ENCODE measurements around the gene DCAF16. TPM values are rescaled to one million over a fixed set of nuclear protein-coding genes. Genes with fewer than 3 reads are reported as not detected.

The DCAF16 gene
- polyA plus RNA-seq, 1 donor (not counting 4 experiments of a cell fraction or from before 2014, with no cell fraction given): 16.2 TPM

DNA sequence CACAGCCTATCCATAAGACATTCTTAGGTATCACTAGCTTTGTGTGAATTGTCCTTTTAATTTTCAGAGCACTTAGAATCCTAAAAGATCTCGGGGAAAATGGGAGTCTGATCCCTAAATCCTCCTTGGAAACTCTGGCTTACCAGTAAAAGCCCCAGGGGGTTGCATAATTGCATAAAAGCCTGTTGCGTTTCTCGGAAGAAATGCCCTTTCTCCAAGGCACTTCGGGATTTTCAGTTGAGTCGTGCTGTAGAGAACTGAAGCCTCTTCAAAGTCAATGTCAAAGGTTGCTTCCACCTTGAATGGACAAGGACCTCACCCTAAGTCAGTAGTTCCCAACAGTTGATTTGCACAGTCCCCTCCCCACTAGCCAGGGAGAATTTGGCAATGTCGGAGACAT lies 49.9 kb downstream of the DCAF16 start:
- H3K79me2 ChIP-seq (ENCODE audit: control insufficient read depth, insufficient read depth, low read length): no peaks in the 10 kb centered on the region
- H3K4me1 ChIP-seq (ENCODE audit: control insufficient read depth, extremely low read depth, insufficient read depth, low read length): no peaks in the 10 kb centered on the region
- H3K27ac ChIP-seq (ENCODE audit: control insufficient read depth, insufficient read depth, low read length): no peak overlapping the region
- H3K9me3 ChIP-seq (ENCODE audit: control insufficient read depth, low read depth, low read length): no peaks in the 10 kb centered on the region
- no peaks in the 10 kb centered on the region for H3K9me1 ChIP-seq (ENCODE audit: control insufficient read depth, extremely low read depth, insufficient read depth, low read length)
- TF ChIP-seq, protein P1, sequence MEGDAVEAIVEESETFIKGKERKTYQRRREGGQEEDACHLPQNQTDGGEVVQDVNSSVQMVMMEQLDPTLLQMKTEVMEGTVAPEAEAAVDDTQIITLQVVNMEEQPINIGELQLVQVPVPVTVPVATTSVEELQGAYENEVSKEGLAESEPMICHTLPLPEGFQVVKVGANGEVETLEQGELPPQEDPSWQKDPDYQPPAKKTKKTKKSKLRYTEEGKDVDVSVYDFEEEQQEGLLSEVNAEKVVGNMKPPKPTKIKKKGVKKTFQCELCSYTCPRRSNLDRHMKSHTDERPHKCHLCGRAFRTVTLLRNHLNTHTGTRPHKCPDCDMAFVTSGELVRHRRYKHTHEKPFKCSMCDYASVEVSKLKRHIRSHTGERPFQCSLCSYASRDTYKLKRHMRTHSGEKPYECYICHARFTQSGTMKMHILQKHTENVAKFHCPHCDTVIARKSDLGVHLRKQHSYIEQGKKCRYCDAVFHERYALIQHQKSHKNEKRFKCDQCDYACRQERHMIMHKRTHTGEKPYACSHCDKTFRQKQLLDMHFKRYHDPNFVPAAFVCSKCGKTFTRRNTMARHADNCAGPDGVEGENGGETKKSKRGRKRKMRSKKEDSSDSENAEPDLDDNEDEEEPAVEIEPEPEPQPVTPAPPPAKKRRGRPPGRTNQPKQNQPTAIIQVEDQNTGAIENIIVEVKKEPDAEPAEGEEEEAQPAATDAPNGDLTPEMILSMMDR (optimal IDR thresholded peaks at IDR 0.05 in 1 of 3, IDR thresholded peaks at IDR 0.05 in 1 of 3, conservative IDR thresholded peaks at IDR 0.05 in 1 of 3; ENCODE audit: extremely low read depth in 1 of 3, insufficient read depth in 2 of 3, low read length in 3 of 3): no peak
- no peak for TF ChIP-seq EZH2 (IDR thresholded peaks at IDR 0.05; ENCODE audit: low read length)
- DNase-seq (ENCODE audit: low read depth, low spot score) (no peak), FAIRE-seq (no peak)
- no peaks in the 10 kb centered on the region for H3K27me3 ChIP-seq (ENCODE audit: control insufficient read depth, extremely low read depth, insufficient read depth, low read length)
- H3K4me2 ChIP-seq (ENCODE audit: control insufficient read depth, extremely low read depth, insufficient read depth, low read depth, low read length): no peak overlapping the region
- no peak overlapping the region for H3K9ac ChIP-seq (ENCODE audit: control insufficient read depth, extremely low read depth, insufficient read depth, low read length)
- no peak overlapping the region for H3K4me3 ChIP-seq (ENCODE audit: control insufficient read depth in 2 of 3, extremely low read depth in 1 of 3, insufficient read depth in 2 of 3, low read depth in 1 of 3, low read length in 3 of 3)
- no peaks in the 10 kb centered on the region for H4K20me1 ChIP-seq (ENCODE audit: control insufficient read depth, extremely low read depth, insufficient read depth, low read length)
- H3K36me3 ChIP-seq (ENCODE audit: control insufficient read depth in 2 of 2, extremely low read depth in 1 of 2, insufficient read depth in 2 of 2, low read length in 2 of 2): no peaks in the 10 kb centered on the region
- H2AFZ ChIP-seq (ENCODE audit: control insufficient read depth, low read length): no peak overlapping the region
- dilution Hi-C loops (cut with MboI; ENCODE audit: extremely low pct_ligation_motif_present, low sequenced_read_pairs): no loop called here

DNA sequence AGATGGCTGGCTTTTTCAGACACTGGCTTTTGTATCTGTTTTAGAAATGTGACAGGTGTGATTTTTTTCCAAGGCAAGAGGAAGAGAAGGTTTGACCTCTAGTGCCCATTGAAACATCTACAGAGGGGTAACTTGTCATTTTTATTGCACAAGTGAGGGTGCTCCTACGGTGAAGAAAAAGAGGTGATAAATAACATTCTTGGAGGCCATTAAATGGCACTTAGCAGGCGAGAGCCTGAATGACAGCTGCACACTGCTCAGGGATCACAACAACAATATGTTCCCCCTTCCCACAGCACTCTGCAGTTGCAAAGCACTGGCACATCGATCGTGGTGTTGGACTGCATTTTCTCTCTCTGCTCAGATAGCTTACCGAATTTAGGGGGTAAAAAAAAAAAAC lies 52.1 kb downstream of the DCAF16 start:
- FAIRE-seq (no peak), DNase-seq (ENCODE audit: low read depth, low spot score) (no peak)
- Histone ChIP-seq H3K27me3 (ENCODE audit: control insufficient read depth, extremely low read depth, insufficient read depth, low read length) (no peaks in the 10 kb centered on the region), H4K20me1 (ENCODE audit: control insufficient read depth, extremely low read depth, insufficient read depth, low read length) (no peaks in the 10 kb centered on the region), H3K4me2 (ENCODE audit: control insufficient read depth, extremely low read depth, insufficient read depth, low read depth, low read length) (no peak overlapping the region), H3K9me1 (ENCODE audit: control insufficient read depth, extremely low read depth, insufficient read depth, low read length) (no peaks in the 10 kb centered on the region), H3K9me3 (ENCODE audit: control insufficient read depth, low read depth, low read length) (no peaks in the 10 kb centered on the region), H3K4me1 (ENCODE audit: control insufficient read depth, extremely low read depth, insufficient read depth, low read length) (no peaks in the 10 kb centered on the region), H3K79me2 (ENCODE audit: control insufficient read depth, insufficient read depth, low read length) (no peaks in the 10 kb centered on the region), H2AFZ (ENCODE audit: control insufficient read depth, low read length) (no peak overlapping the region), H3K9ac (ENCODE audit: control insufficient read depth, extremely low read depth, insufficient read depth, low read length) (no peak overlapping the region), H3K4me3 (ENCODE audit: control insufficient read depth in 2 of 3, extremely low read depth in 1 of 3, insufficient read depth in 2 of 3, low read depth in 1 of 3, low read length in 3 of 3) (no peak overlapping the region), H3K27ac (ENCODE audit: control insufficient read depth, insufficient read depth, low read length) (no peak overlapping the region), H3K36me3 (ENCODE audit: control insufficient read depth in 2 of 2, extremely low read depth in 1 of 2, insufficient read depth in 2 of 2, low read length in 2 of 2) (no peaks in the 10 kb centered on the region)
- dilution Hi-C loops (cut with MboI; ENCODE audit: extremely low pct_ligation_motif_present, low sequenced_read_pairs): no loop called here
- no peak for TF ChIP-seq EZH2 (IDR thresholded peaks at IDR 0.05; ENCODE audit: low read length)

- DNase-seq (ENCODE audit: low read depth, low spot score): no peak
- dilution Hi-C loops (cut with MboI; ENCODE audit: extremely low pct_ligation_motif_present, low sequenced_read_pairs): no loop called here
- no peak for TF ChIP-seq EZH2 (IDR thresholded peaks at IDR 0.05; ENCODE audit: low read length)
- TF ChIP-seq, protein P1 (optimal IDR thresholded peaks at IDR 0.05 in 1 of 3, IDR thresholded peaks at IDR 0.05 in 1 of 3, conservative IDR thresholded peaks at IDR 0.05 in 1 of 3; ENCODE audit: extremely low read depth in 1 of 3, insufficient read depth in 2 of 3, low read length in 3 of 3): no peak
- Histone ChIP-seq H3K9ac (ENCODE audit: control insufficient read depth, extremely low read depth, insufficient read depth, low read length) (no peak overlapping the region), H3K36me3 (ENCODE audit: control insufficient read depth in 2 of 2, extremely low read depth in 1 of 2, insufficient read depth in 2 of 2, low read length in 2 of 2) (no peaks in the 10 kb centered on the region), H3K27me3 (ENCODE audit: control insufficient read depth, extremely low read depth, insufficient read depth, low read length) (no peaks in the 10 kb centered on the region), H3K4me2 (ENCODE audit: control insufficient read depth, extremely low read depth, insufficient read depth, low read depth, low read length) (no peak overlapping the region), H3K27ac (ENCODE audit: control insufficient read depth, insufficient read depth, low read length) (no peak overlapping the region), H4K20me1 (ENCODE audit: control insufficient read depth, extremely low read depth, insufficient read depth, low read length) (no peaks in the 10 kb centered on the region), H2AFZ (ENCODE audit: control insufficient read depth, low read length) (no peak overlapping the region), H3K9me1 (ENCODE audit: control insufficient read depth, extremely low read depth, insufficient read depth, low read length) (no peaks in the 10 kb centered on the region), H3K79me2 (ENCODE audit: control insufficient read depth, insufficient read depth, low read length) (no peaks in the 10 kb centered on the region), H3K4me3 (ENCODE audit: control insufficient read depth in 2 of 3, extremely low read depth in 1 of 3, insufficient read depth in 2 of 3, low read depth in 1 of 3, low read length in 3 of 3) (no peak overlapping the region), H3K9me3 (ENCODE audit: control insufficient read depth, low read depth, low read length) (no peaks in the 10 kb centered on the region), H3K4me1 (ENCODE audit: control insufficient read depth, extremely low read depth, insufficient read depth, low read length) (no peaks in the 10 kb centered on the region)
- no peak for FAIRE-seq
These were observed 52.9 kb downstream of the DCAF16 start for GRCh38 chr4:17757621-17758020.

All from keratinocyte (primary cell).